HG02885 (cell line): Measurements from ENCODE around the gene DACH1.

Source experiments
- ATAC-seq: cut with Tn5 transposase; IDR thresholded peaks from one replicate; pipeline ENCODE4 v1.9.1; 2021; ENCODE audit warnings: mild to moderate bottlenecking; ENCODE audit not compliant: unreplicated experiment, poor library complexity

Gene DACH1

DNA sequence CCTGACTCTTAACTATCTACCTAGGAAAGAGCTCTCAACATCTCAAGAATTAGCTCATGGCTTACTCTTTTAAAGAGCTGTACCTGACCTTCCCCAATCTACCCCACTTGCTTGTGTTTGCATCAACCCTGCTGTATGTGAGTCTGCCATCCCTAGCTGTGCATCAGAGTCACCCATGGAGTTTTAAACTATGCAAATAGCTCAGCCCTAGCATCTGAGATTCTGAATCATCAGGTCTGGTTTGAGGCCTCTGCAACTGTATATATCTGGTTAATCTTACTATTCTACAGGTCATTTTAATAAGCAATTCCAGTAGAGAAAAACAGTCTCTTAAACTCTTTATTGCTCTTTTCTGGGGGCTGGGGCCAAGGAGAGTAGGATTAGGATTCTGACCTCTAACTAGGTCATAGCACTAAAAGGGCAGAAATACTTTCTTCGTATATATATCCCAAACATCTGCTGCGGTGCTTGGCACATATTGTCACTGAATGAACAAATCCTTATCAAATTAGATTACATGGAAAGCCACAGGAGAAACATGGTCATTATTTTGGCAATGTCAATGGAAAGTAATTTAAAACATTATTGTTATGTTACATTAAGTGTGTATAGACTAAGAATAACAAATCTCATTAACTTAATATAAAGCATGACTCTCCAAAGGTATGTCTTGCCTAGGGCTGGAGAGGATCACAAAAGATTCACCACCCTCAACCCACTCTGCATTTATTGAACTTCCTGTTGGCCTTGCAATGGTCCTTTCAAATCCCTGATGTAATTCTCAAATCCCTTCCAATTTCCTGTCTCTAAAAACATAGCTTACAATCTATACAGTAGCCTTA lies 232.2 kb downstream of the DACH1 start:
- no peak for ATAC-seq

- ATAC-seq, result no peak
These were observed 232.8 kb downstream of the DACH1 start for GRCh38 chr13:71634182-71634581.

GRCh38 chr13:71632721-71633120 lies 234.3 kb downstream of the DACH1 start:
- ATAC-seq, result no peak

DNA sequence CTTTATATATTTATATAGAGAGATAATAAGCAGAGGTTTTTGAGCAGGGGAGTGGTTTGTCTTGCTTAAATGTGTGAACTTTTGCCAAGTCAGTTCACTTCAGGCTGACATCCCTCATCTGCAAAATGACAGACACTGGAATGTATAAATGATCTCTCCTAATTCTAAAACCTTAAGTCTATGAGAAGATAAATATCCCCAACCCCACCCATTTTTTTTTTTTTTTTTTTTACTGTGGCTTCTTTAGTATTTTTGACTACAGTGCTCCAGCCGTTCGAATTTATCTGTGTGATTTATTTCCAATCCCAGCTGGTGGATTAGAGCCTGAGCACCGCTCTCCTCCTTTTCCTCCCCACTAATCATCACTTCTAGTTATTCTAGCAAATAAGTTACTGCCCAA lies 234.8 kb downstream of the DACH1 start:
- no peak for ATAC-seq

- ATAC-seq, result no peak
These were observed 237.8 kb downstream of the DACH1 start for GRCh38 chr13:71629167-71629566.

DNA sequence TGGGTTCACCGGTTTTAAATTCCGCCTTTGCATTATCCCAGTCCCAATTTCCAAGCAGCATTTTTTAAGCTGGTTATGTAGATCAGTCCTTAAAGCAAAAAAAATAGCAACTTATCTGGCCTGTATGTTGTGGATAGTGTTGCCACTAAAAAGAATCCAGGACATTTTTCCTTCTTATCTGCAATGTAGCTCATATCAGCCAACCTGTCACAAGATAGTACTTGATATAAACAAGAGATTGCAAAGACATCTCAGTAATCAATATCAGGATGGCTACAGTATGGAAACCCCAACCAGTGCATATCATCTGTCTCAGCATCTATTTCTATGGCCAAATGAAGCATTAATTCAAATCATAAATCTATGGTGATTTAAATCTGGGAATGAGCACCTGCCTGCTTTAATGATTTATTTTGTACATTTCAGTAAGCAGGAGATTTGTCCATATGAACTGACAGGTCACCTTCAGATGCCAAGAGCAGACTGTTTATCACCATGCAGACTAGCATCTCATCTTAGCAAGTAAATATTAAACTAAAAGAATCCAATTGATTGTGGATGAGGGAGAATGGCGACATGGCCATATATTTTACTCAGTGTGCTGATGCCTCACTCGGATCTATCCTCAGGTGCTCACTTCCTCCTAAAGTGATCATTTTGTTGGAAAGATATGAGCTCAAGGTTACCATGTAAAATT lies 240.4 kb downstream of the DACH1 start:
- ATAC-seq, result no peak

DNA sequence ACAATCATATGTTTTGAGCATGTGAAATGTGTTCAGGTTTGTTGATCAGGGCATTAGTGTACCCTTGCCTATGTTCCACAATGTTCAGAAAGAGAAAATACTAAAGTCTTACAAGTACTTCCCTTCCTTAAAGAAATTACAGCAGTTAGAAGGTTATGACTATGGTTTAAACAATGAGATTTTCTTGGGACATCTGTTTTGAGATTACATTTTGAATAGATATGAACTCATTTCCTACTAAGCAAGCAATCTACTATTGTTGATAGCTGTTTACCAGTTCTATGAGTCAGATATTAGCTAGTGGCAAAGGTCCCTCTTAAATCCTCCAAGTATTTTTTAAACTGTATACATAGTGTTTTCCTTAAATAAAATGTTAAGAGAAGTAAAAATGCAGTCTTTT lies 241.3 kb downstream of the DACH1 start:
- ATAC-seq, result no peak

- ATAC-seq, result no peak
These were observed 242.1 kb downstream of the DACH1 start for GRCh38 chr13:71624653-71625600.

DNA sequence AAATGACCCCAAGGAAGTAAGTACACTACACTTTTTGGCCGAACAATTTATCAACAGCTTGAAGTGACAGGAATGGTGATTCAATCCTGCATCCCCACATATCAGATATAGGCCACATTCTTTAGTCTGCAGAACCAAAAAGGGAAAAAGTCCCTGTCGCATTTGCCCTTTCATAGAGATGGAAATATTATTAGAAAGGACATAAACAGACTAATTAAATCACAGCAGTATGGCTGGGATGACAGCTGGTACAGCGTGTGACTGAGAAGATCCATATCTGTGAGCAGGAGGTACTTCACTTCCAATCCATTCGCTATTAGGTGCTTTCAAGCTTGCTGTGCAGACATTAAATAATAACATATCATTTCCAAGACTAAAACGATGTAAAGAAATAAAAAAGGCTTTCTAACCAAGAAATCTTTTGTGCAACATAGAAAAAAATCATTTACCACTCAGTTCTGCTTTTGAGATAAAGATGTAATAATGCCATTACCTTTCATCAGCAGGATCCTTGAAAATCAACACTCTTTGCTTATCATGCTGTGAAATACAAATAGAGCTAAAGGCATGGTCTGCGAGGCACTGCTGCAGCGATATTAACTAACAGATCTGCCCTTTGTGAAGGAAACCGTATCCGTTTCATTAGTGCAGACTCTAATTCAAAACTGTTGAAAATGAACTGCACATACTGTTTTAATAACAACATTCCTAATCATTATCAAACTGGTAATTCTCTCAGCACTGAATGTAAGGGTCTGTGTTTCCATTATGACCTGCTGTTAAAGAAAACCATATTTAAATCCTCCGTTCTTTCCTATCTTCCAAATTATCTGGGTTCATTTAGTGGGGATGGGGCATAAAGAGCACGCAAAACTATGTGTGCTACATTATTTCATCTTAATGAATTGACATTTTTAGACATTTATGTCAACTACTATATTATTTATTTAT lies 245.6 kb downstream of the DACH1 start:
- no peak for ATAC-seq

- no peak for ATAC-seq
These were observed 247.9 kb downstream of the DACH1 start for GRCh38 chr13:71619096-71619495.

DNA sequence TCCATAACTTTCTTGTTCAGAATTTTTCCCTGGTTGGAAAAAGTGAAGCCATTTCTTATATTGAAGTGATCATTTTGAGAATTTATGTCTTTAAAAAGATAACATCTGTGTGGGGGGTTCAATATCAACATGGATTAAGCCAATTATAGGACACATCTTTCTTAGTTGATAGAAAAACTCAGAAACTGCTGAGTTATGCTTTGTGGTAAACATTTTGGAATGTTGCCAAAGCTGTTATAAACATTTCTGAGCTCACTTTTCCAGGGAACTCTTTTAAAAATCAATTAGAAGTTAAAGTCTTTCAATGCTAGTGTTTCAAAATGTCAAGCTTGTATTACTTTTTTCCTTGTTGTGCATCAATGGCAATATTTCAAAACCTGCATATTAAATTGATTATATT lies 248.8 kb downstream of the DACH1 start:
- no peak for ATAC-seq

GRCh38 chr13:71617265-71617664 lies 249.7 kb downstream of the DACH1 start:
- ATAC-seq, result no peak

DNA sequence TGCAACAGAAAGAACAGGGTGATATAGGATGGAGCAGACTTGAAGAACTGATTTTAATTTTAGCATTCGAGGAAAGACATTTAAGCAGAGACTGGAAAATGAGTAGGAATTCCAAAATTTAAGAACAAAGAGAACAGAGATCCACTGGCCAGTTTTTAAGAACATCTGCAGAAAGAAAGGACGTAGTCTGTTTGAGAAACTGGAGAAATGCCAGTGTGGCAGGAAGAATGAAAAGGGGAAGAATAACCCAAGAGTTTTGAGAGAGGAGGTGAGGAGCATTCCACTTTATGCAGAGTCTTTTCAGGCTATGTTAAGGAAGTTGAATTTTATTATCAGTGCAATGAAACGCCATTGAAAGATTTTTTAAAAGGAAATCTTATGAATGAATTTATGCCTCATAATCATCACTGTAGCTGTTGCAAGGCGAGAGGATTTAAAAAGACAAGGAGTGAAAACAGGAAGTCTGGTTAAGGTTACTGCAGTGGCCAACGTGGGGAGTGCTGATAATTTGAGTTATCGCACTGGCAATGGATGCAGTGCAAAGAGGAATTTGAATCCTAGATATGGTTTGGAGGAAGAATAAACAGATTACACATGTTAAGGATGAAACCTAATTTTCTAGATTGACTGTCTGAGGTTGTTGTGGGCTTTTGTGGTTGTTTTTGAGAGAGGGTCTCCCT lies 253.8 kb downstream of the DACH1 start:
- no peak for ATAC-seq

DNA sequence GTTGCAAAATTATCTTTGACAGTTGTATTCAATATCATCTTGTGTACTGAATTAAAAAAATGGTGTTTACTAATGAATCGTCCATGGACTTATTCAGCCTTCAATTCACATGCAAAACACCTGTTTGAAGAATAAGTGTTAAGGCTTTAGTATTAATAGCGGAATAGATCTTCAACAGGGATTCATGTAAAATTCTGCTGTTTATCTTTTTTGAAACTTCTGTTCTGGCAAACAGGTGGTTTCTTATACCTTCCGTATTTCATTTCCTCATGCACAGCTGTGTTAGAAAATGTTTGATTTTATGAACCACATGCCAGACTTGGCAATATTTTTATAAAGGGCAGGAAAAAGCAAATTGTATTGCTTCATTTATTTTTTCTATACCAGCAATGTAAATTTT lies 255.7 kb downstream of the DACH1 start:
- no peak for ATAC-seq

- peak; percentile 74 for ATAC-seq
These were observed 256.1 kb downstream of the DACH1 start for GRCh38 chr13:71610876-71611275.

GRCh38 chr13:71609271-71609670 lies 257.7 kb downstream of the DACH1 start:
- ATAC-seq, result no peak

- ATAC-seq, result no peak
These were observed 259.4 kb downstream of the DACH1 start for GRCh38 chr13:71607575-71607974.

GRCh38 chr13:71606818-71607217 lies 260.2 kb downstream of the DACH1 start:
- no peak for ATAC-seq

- ATAC-seq, result no peak
These were observed 261.3 kb downstream of the DACH1 start for GRCh38 chr13:71605744-71606143.
